Brain microvascular endothelial cell (primary cell): ENCODE data around the gene CTH.
A peak's percentile ranks its signal among the peaks of the same experiment; 100 is the strongest.

Experiments used
- DNase-seq: peaks from one replicate; pipeline ENCODE4 v3.0.0-alpha.2; 2020
- H3K27ac ChIP-seq: fragments of 250-450 bp; sonication (Bioruptor Pico); 2 replicates; pipeline ENCODE4 v1.5.1; 2020; ENCODE audit warnings: mild to moderate bottlenecking, moderate library complexity
- H3K27me3 ChIP-seq: fragments of 250-450 bp; sonication (Bioruptor Pico); replicated peaks from 2 replicates; pipeline ENCODE4 v1.5.1; 2020; ENCODE audit warnings: mild to moderate bottlenecking
- H3K36me3 ChIP-seq: fragments of 250-450 bp; sonication (Bioruptor Pico); replicated peaks from 2 replicates; pipeline ENCODE4 v1.5.1; 2020; ENCODE audit warnings: mild to moderate bottlenecking
- H3K4me3 ChIP-seq: 2 replicates; pipeline ENCODE4 v1.5.1; 2011; ENCODE audit warnings: low read depth, mild to moderate bottlenecking, control low read depth, low read length, moderate library complexity
- in situ Hi-C: cut with HindIII; loops from 2 replicates; pipeline ENCODE4 v1.10.0; 2017; ENCODE audit warnings: low sequenced_read_pairs, low pct_ligation_motif_present
- TF ChIP-seq, protein P1 (sequence below): IDR thresholded peaks from 2 replicates; pipeline ENCODE4 v1.5.1; 2011; ENCODE audit warnings: low read depth, mild to moderate bottlenecking, moderate library complexity, low read length, control low read depth, inconsistent platforms; ENCODE audit errors: missing control alignments

CTH gene

DNA sequence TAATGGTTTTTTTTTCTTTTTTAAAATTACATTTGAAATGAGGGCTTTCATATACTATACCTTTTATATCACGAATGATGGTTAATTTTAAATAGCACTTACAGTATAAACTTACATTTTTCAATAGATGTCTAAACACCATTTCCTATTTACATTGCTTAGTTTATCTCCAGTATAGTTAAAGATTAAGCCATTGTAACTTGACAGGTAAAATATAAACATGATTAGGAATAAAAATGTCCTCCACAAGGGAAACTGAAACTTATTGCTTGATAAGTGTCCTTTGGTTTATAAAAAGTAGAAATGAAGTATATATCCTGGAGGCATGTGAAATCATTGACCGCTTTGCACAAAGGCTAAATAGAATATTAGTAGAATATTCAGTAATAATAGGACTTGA is 20.2 kb downstream of the CTH start:
- in situ Hi-C loops = no loop called here
- no peak for DNase-seq
- H3K36me3 ChIP-seq = no peaks in the 10 kb centered on the region
- no peaks in the 10 kb centered on the region for H3K27me3 ChIP-seq
- no peak overlapping the region for H3K4me3 ChIP-seq
- no peak overlapping the region for H3K27ac ChIP-seq
- TF ChIP-seq, protein P1, sequence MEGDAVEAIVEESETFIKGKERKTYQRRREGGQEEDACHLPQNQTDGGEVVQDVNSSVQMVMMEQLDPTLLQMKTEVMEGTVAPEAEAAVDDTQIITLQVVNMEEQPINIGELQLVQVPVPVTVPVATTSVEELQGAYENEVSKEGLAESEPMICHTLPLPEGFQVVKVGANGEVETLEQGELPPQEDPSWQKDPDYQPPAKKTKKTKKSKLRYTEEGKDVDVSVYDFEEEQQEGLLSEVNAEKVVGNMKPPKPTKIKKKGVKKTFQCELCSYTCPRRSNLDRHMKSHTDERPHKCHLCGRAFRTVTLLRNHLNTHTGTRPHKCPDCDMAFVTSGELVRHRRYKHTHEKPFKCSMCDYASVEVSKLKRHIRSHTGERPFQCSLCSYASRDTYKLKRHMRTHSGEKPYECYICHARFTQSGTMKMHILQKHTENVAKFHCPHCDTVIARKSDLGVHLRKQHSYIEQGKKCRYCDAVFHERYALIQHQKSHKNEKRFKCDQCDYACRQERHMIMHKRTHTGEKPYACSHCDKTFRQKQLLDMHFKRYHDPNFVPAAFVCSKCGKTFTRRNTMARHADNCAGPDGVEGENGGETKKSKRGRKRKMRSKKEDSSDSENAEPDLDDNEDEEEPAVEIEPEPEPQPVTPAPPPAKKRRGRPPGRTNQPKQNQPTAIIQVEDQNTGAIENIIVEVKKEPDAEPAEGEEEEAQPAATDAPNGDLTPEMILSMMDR = no peak

DNA sequence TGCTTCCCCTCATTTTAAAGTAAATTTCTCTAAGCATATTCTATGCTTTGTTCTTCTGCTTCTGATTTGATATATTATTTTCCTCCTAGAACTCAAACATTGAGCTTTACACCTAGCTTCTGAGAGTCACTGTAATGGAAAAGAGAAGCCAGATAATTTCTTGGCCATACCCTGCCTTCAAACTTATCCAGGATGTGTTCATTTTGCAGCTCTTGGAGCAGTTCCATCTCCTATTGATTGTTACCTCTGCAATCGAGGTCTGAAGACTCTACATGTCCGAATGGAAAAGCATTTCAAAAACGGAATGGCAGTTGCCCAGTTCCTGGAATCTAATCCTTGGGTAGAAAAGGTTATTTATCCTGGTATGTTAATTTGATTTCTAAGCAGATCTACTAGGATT is 20.8 kb downstream of the CTH start:
- TF ChIP-seq, protein P1 = no peak
- Histone ChIP-seq H3K4me3 (no peak overlapping the region), H3K36me3 (no peaks in the 10 kb centered on the region), H3K27me3 (no peaks in the 10 kb centered on the region), H3K27ac (no peak overlapping the region)
- in situ Hi-C loops = no loop called here
- DNase-seq = no peak

DNA sequence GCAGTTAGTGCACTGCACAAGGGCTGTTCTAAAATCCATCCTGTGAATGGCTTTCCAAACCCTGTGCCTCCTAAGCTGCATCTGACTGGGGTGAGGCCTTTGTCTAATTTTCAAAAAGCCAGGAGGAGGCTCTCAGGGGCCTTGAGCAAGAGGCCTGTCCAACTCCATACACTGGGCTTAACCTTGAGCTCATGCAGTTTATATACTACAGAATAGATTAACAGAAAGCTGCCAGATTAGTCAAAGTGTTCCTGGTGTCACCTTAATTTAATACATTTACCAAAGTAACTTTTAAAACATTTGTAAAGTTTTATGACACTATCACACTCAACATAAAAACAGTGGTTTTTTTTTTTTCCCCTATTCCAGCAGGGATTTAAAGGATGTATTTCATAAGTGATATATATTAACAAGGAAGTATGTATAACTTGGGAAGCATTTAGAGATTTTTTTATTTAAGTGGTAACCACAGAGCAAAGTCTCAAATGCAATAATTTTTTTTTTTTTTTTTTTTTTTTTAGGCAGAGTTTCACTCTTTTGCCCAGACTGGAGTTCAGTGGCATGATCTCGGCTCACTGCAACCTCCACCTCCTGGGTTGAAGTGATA is 23.3 kb downstream of the CTH start:
- no peak for DNase-seq
- Histone ChIP-seq H3K27ac (no peak overlapping the region), H3K4me3 (no peak overlapping the region), H3K27me3 (no peaks in the 10 kb centered on the region), H3K36me3 (no peaks in the 10 kb centered on the region)
- in situ Hi-C loops = no loop called here
- TF ChIP-seq, protein P1 = no peak

DNA sequence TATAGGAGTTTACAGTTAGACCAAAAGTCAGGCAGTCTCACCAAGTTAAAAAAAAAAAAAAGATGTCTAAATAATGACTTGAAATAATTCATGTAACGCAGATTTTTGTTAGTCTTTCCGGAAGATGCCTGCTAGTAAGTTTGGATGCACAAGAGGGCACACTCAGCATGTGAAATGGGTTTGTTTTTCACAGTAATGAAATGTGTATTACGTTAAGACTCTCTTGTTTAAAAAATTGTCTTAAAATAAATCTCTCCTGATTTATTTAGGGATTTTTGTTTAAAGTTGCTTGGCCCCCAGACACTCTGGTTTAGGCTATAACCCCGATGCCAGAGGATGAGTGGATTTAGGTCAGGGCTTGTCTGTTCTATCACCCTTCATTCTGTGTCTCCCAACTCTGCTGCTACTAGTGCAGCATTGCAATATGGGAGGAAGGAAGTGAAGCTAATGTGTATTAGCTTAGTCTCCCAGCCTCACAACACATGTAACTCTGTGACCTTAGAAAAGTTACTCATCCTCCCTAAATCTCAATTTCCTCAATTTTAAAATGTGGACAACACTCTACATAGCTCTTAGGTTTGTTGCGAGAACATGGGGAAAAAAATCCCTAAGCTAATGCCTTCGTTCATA is 25.7 kb downstream of the CTH start:
- H3K36me3 ChIP-seq = no peaks in the 10 kb centered on the region
- in situ Hi-C loops = no loop called here
- H3K27me3 ChIP-seq = no peaks in the 10 kb centered on the region
- H3K27ac ChIP-seq = no peak overlapping the region
- DNase-seq = no peak
- no peak overlapping the region for H3K4me3 ChIP-seq
- TF ChIP-seq, protein P1 = peak; percentile 56

DNA sequence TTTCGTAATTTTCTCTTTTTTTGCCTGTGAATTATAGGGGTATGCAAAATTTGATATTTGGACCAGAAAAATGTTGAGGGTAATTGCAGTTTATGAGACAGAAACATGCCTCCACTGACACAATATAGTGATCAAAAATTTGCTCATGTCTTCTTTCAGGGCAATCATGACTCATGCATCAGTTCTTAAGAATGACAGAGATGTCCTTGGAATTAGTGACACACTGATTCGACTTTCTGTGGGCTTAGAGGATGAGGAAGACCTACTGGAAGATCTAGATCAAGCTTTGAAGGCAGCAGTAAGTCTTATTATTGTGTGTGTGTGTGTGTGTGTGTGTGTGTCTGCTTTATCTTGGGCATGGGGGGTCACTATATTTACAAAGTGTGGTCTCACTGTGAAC is 27.5 kb downstream of the CTH start:
- TF ChIP-seq, protein P1 = no peak
- Histone ChIP-seq H3K27me3 (no peaks in the 10 kb centered on the region), H3K4me3 (no peak overlapping the region), H3K36me3 (no peaks in the 10 kb centered on the region), H3K27ac (no peak overlapping the region)
- in situ Hi-C loops = no loop called here
- DNase-seq = no peak
